Lower lobe of right lung (tissue), 2 donors: ENCODE results near the gene TWNK. TPM values are rescaled to one million over a fixed set of nuclear protein-coding genes. Genes with fewer than 3 reads are reported as not detected.
A peak's percentile ranks its signal among the peaks of the same experiment; 100 is the strongest.

Experiments
- ATAC-seq, 2 donors: fragments of 200-7000 bp; cut with Tn5 transposase; one replicate each; pipeline ENCODE4 v1.9.1; 2020 to 2022; ENCODE audit warnings: mild to moderate bottlenecking in 2 of 2, moderate library complexity in 2 of 2
- DNase-seq: peaks from one replicate; pipeline ENCODE4 v3.0.0-alpha.2; 2020
- H3K27ac ChIP-seq: fragments of 200-600 bp; one replicate; pipeline ENCODE4 v1.8.0; 2022
- H3K27me3 ChIP-seq: fragments of 200-600 bp; one replicate; pipeline ENCODE4 v1.8.0; 2022; ENCODE audit warnings: low read depth
- H3K36me3 ChIP-seq: fragments of 200-600 bp; one replicate; pipeline ENCODE4 v1.8.0; 2022; ENCODE audit warnings: mild to moderate bottlenecking
- H3K4me1 ChIP-seq: fragments of 200-600 bp; one replicate; pipeline ENCODE4 v1.8.0; 2022
- H3K4me3 ChIP-seq: fragments of 200-600 bp; one replicate; pipeline ENCODE4 v1.8.0; 2022; ENCODE audit warnings: mild to moderate bottlenecking
- H3K9me3 ChIP-seq: fragments of 200-600 bp; one replicate; pipeline ENCODE4 v1.8.0; 2022
- CTCF ChIP-seq: fragments of 200-600 bp; IDR thresholded peaks from one replicate; pipeline ENCODE4 v1.8.0; 2022; ENCODE audit warnings: antibody characterized with exemption, mild to moderate bottlenecking
- intact Hi-C: fragments of 100-400 bp; cut with DNase I; formaldehyde crosslinking; loops from one replicate; pipeline ENCODE4 v1.11.0; 2022
- total RNA-seq: library from RNA; stranded (reverse); fragmentation: NEBNext Ultra II Directional; extraction: Animal tissue kit (Norgen Biotek cat#: 25700); gene quantifications from one replicate; pipeline ENCODE4 v1.2.1, GENCODE V29; 2021
- donor health status: DM: no; HTN: yes; CAD: no; lungs with severe emphysema.

TWNK gene
- total RNA-seq, 1 donor from 2014 or later = 5.8 TPM

GRCh38 chr10:101014966-101015581 is 27.7 kb downstream of the TWNK start:
- DNase-seq (no peak), ATAC-seq (no peak)
- Histone ChIP-seq H3K9me3 (no peaks in the 10 kb centered on the region), H3K36me3 (no peaks in the 10 kb centered on the region), H3K4me3 (no peak overlapping the region), H3K27me3 (peaks cover 25% of the 10 kb centered on the region), H3K27ac (no peak overlapping the region), H3K4me1 (peaks cover 38% of the 10 kb centered on the region)
- intact Hi-C loops = no loop called here
- no peak for TF ChIP-seq CTCF

GRCh38 chr10:101015582-101015973 is 28.2 kb downstream of the TWNK start:
- no peak for TF ChIP-seq CTCF

GRCh38 chr10:101016814-101017213 is 29.5 kb downstream of the TWNK start:
- ATAC-seq (no peak), DNase-seq (no peak)
- Histone ChIP-seq H3K9me3 (no peaks in the 10 kb centered on the region), H3K36me3 (no peaks in the 10 kb centered on the region), H3K4me3 (no peak overlapping the region), H3K27ac (no peak overlapping the region), H3K4me1 (peaks cover 34% of the 10 kb centered on the region), H3K27me3 (peaks cover 25% of the 10 kb centered on the region)
- no peak for TF ChIP-seq CTCF
- intact Hi-C loops = no loop called here

More at GRCh38 chr10:101015582-101015973, 28.2 kb downstream of the TWNK start:
- ATAC-seq (no peak), DNase-seq (no peak)
- no peaks in the 10 kb centered on the region for H3K9me3 ChIP-seq
- H3K36me3 ChIP-seq = no peaks in the 10 kb centered on the region
- no peak overlapping the region for H3K27ac ChIP-seq
- H3K27me3 ChIP-seq = peaks cover 25% of the 10 kb centered on the region
- H3K4me1 ChIP-seq = peaks cover 38% of the 10 kb centered on the region
- no peak overlapping the region for H3K4me3 ChIP-seq
- intact Hi-C loops = no loop called here

GRCh38 chr10:101018118-101018599 is 30.8 kb downstream of the TWNK start:
- Histone ChIP-seq H3K27me3 (peaks cover 25% of the 10 kb centered on the region), H3K36me3 (no peaks in the 10 kb centered on the region), H3K4me3 (no peak overlapping the region), H3K27ac (no peak overlapping the region), H3K9me3 (no peaks in the 10 kb centered on the region), H3K4me1 (peaks cover 21% of the 10 kb centered on the region)
- intact Hi-C loops = no loop called here
- TF ChIP-seq CTCF = no peak
- DNase-seq (no peak), ATAC-seq (peak in 1 of 2 donors; percentile 1)

- Histone ChIP-seq H3K4me1 (peaks cover 16% of the 10 kb centered on the region), H3K27ac (no peak overlapping the region), H3K27me3 (peaks cover 25% of the 10 kb centered on the region), H3K36me3 (no peaks in the 10 kb centered on the region), H3K4me3 (no peak overlapping the region), H3K9me3 (no peaks in the 10 kb centered on the region)
- intact Hi-C loops = no loop called here
- ATAC-seq (peak; percentile 84 to 86), DNase-seq (peak; percentile 90)
- peak; percentile 81 for TF ChIP-seq CTCF
Observed at GRCh38 chr10:101018600-101019439, 31.5 kb downstream of the TWNK start.
